Body of pancreas (tissue), 4 donors: ENCODE data around the gene CLEC16A.

Source experiments
- POLR2A ChIP-seq, 3 donors: fragments of 450-650 bp; IDR thresholded peaks; one replicate each; pipeline ENCODE4 v1.6.1; 2016; ENCODE audit warnings: antibody characterized with exemption in 3 of 3, mild to moderate bottlenecking in 2 of 3
- TF ChIP-seq, protein P1 (sequence below), 7 experiments: fragments of 450-650 bp in 4 of 7; fragments of 200-600 bp in 3 of 7; sonication (generic) in 3 of 7; IDR thresholded peaks; one replicate each; pipeline ENCODE4 v1.5.1; 2016 to 2019; ENCODE audit warnings: antibody characterized with exemption in 7 of 7

DNA sequence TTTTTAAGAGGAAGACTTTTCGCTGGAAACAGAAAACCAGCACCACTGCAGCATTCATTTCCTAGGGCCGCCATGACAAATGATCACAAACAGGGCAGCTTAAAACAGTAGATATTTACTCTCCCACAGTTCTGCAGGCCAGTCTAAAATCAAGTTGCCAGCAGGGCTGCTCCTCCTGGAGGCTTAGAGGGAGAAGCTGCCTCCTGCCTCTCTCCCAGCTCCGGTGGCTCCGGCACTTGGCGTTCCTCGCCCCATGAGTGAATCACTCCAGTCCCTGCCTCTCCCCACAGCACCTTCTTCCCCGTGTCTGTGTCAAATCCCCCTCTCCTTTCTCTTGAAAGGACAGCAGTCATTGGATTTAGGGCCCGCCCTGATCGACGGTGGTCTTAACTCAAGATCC, 239.6 kb downstream of the CLEC16A start:
- TF ChIP-seq, protein P1, sequence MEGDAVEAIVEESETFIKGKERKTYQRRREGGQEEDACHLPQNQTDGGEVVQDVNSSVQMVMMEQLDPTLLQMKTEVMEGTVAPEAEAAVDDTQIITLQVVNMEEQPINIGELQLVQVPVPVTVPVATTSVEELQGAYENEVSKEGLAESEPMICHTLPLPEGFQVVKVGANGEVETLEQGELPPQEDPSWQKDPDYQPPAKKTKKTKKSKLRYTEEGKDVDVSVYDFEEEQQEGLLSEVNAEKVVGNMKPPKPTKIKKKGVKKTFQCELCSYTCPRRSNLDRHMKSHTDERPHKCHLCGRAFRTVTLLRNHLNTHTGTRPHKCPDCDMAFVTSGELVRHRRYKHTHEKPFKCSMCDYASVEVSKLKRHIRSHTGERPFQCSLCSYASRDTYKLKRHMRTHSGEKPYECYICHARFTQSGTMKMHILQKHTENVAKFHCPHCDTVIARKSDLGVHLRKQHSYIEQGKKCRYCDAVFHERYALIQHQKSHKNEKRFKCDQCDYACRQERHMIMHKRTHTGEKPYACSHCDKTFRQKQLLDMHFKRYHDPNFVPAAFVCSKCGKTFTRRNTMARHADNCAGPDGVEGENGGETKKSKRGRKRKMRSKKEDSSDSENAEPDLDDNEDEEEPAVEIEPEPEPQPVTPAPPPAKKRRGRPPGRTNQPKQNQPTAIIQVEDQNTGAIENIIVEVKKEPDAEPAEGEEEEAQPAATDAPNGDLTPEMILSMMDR (IDR thresholded peaks at IDR 0.05), result no peak
- TF ChIP-seq POLR2A (IDR thresholded peaks at IDR 0.05), result no peak
